HFF-Myc (cell line): Measurements from ENCODE around the gene CNKSR2.

Experiments used
- DNase-seq: peaks from one replicate; pipeline ENCODE4 v3.0.0-alpha.2; 2011; ENCODE audit warnings: low read depth; ENCODE audit errors: extremely low read depth
- H3K4me3 ChIP-seq: replicated peaks from 2 replicates; pipeline ENCODE4 v1.5.1; 2011; ENCODE audit warnings: low read depth, mild to moderate bottlenecking, control low read depth, low read length
- TF ChIP-seq, protein P1 (sequence below): IDR thresholded peaks from 2 replicates; pipeline ENCODE4 v1.5.1; 2012; ENCODE audit warnings: mild to moderate bottlenecking, low read depth, low read length, control low read depth; ENCODE audit errors: missing control alignments

CNKSR2 gene

DNA sequence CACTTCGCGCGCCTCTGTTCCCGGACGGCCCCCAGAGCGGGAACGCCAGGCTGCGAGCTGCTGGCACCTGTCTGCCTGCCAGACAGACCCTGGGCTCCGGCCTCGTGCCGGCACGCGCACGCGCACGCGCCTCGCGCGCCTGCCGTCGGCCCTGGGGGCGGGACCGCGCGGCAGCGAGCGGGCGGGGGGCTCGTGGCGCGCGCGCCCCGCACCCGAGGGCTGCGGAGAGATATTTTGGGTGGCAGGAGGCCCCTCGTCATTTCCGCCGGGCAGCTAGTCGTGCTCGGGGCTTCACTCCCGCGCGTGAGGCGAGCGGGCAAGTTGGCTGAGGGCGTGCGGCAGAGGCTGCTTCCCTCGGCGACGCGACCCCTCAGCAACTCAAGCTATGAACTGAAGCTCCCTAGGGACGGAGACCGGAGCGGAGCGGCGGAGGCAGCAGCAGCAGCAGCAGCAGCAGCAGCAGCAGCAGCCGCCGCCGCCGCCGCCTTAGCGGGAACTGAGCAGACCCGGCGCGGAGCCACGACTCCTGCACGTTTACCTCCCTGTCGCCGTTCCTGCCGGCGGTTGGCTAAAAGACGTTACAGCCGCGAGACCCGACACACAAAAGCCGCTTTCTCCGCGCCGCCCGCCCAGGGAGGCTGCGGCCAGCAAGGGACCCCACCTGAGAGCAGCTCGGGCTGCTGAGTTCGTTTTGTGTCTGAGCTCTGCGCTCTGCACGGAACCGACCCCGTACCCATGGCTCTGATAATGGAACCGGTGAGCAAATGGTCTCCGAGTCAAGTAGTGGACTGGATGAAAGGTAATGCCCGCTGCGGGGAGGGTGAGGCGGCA, at the start of gene CNKSR2:
TSS of gene CNKSR2 (plus strand) at position 256 of the 831 bp plus-strand sequence. CDS start at position 736, 480 bp downstream.
- DNase-seq, result no peak
- H3K4me3 ChIP-seq, result peak within 1 kb of the TSS; percentile 33
- TF ChIP-seq, protein P1, sequence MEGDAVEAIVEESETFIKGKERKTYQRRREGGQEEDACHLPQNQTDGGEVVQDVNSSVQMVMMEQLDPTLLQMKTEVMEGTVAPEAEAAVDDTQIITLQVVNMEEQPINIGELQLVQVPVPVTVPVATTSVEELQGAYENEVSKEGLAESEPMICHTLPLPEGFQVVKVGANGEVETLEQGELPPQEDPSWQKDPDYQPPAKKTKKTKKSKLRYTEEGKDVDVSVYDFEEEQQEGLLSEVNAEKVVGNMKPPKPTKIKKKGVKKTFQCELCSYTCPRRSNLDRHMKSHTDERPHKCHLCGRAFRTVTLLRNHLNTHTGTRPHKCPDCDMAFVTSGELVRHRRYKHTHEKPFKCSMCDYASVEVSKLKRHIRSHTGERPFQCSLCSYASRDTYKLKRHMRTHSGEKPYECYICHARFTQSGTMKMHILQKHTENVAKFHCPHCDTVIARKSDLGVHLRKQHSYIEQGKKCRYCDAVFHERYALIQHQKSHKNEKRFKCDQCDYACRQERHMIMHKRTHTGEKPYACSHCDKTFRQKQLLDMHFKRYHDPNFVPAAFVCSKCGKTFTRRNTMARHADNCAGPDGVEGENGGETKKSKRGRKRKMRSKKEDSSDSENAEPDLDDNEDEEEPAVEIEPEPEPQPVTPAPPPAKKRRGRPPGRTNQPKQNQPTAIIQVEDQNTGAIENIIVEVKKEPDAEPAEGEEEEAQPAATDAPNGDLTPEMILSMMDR, result no peak

DNA sequence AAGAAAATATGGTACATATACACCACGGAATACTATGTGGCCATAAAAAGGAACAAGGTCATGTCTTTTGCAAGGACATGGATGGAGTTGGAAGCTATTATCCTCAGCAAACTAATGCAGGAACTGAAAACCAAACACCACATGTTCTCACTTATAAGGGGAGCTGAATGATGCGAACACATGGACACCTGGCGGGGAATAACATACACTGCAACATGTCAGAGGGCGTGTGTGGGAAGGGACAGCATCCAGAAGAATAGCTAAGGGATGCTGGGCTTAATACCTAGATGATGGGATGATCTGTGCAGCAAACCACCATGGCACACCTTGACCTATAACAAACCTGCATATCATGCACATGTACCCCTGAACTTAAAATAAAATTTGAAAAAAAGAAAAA, 19.5 kb upstream of the CNKSR2 start:
- TF ChIP-seq, protein P1, result no peak
- DNase-seq, result no peak
- H3K4me3 ChIP-seq, result no peak overlapping the region

DNA sequence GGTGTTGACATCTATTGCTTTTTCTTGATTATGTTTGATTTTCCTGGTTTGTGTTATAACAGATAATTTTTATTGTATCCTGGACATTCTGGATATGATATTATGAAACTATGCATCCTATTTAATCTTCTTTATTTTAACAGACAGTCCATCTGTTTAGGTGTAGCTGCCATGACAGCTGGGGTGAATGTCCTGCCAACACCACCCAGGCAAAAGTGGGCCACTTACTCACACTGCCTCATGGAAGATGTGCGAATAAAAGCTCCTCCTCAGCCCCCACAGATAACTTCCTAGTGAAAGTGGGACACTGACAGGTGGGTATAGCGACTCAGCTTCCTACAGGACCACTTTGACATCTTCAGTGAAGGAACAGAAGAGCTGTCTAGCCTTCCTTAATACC, 18.4 kb upstream of the CNKSR2 start:
- no peak overlapping the region for H3K4me3 ChIP-seq
- TF ChIP-seq, protein P1, result no peak
- no peak for DNase-seq

DNA sequence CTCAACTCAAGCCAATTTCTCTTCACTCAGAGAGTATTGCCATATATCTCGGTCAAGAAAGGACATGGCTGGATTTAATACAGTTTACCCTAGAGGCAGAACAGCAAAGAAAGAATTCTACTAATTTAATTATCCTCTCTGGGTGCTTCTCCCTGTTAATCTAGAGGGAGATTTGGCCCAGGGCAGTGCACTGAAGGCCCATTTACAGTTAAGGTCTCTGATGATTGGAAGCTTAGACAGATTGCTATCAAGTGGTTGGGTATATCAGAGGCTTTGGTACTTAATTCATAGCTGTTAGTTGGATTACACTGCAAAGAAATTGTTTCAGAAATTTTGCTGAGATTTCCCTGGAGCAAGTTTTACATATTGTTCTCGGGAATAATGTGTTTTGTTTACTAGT, 4.6 kb upstream of the CNKSR2 start:
- DNase-seq, result no peak
- TF ChIP-seq, protein P1, result no peak
- no peak overlapping the region for H3K4me3 ChIP-seq

DNA sequence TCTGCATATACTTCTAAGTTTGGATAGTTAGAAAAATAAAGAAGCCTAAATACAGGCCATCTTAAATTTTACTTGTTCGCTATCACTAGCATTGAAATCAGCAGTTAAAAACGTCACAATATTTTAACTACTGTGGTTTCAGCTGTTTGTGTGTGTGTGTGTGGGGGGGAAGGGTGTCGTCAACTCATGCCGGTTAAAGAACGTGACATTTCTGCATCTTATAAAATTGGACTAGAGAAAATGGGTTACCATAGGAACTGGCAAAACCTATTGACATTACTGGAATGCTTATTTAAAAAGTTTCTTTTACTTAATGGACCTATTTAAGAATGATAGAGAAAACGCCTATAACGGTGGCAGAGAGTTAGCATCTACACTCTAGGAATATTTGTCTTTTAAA, 1.2 kb upstream of the CNKSR2 start:
- no peak overlapping the region for H3K4me3 ChIP-seq

DNA sequence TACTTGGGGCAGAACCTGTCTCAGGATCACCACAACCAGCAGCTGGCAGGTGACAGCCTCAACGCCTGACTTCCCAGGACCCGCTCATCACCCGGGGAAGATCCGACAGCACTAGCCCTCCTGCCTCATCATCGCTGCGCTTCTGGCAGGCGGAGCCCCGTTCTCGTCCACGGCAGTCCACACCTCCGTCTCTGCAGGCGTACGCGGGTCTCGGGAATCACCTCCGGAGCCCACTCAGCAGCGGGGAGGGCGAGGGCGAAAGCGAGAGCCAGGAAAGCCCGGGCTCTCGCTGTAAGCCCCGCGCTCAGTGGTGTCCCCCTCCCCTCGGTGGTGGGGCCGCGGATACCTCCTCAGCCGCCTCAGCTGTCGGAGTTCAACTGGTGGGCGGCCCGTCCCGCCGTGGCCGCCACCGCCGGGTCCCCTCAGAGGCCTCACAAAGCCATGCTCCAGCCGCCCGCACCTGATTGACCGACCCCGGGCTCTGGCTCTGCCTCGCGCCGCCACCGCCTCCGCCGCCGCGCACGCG, 518 bp upstream of the CNKSR2 start:
- peak overlapping the region; percentile 33 for H3K4me3 ChIP-seq
- TF ChIP-seq, protein P1, result no peak
- no peak for DNase-seq

More for the DNA sequence above, 1.2 kb upstream of the CNKSR2 start:
- TF ChIP-seq, protein P1, result no peak
- no peak for DNase-seq
